GM12878 (cell line): ENCODE data around the gene ATP8B1. TPM values are rescaled to one million over a fixed set of nuclear protein-coding genes. Genes with fewer than 3 reads are reported as not detected.

ENCODE experiments used
- ATAC-seq: fragments of 200-7000 bp; cut with Tn5 transposase; 3 replicates; pipeline ENCODE4 v1.9.1; 2020; ENCODE audit warnings: mild to moderate bottlenecking, moderate library complexity
- BruUV-seq: library from RNA; stranded (reverse); fragments of 400-500 nt; replicated peaks from 2 replicates; lab custom pipeline; 2021; lab: Mats Ljungman, UMichigan
- CTCF ChIA-PET: fragments of 300-600 bp; sonication (Branson Sonifier 250); formaldehyde crosslinking; extraction: SDS; loops from one replicate; lab custom pipeline; 2021; ENCODE audit warnings: inconsistent platforms; lab: Yijun Ruan, JAX
- POLR2A ChIA-PET: fragments of 350-600 bp; formaldehyde crosslinking; extraction: SDS; loops from one replicate; lab custom pipeline; 2021; ENCODE audit warnings: inconsistent platforms; lab: Charles Lee
- RAD21 ChIA-PET: fragments of 300-600 bp; sonication (Branson Sonifier 250); formaldehyde crosslinking; loops from one replicate; lab custom pipeline; 2023; ENCODE audit warnings: antibody characterized with exemption; ENCODE audit not compliant: unreplicated experiment; lab: Charles Lee
- SMC1A ChIA-PET: fragments of 300-600 bp; sonication (Branson Sonifier 250); formaldehyde crosslinking; loops from one replicate; lab custom pipeline; 2023; ENCODE audit not compliant: unreplicated experiment, uncharacterized antibody; lab: Charles Lee
- DNase-seq: peaks from one replicate; pipeline ENCODE4 v3.0.0-alpha.2; 2011; ENCODE audit warnings: low read depth, low spot score
- FAIRE-seq: peaks from 3 replicates; lab custom pipeline; 2011; peaks lifted over from hg19 to GRCh38; lab: Jason Lieb, UNC
- H2AFZ ChIP-seq: 2 replicates; pipeline ENCODE4 v1.6.0; 2011; ENCODE audit warnings: low read depth, low read length, control low read depth; ENCODE audit not compliant: control insufficient read depth
- H3K27ac ChIP-seq: 2 replicates; pipeline ENCODE4 v1.5.1; 2011; ENCODE audit warnings: control low read depth; ENCODE audit not compliant: control insufficient read depth, insufficient read depth
- H3K27me3 ChIP-seq, 2 experiments: replicated peaks in 1 of 2; 2 replicates each; pipeline versions ENCODE4 v1.6.0 to v1.6.1; 2011; ENCODE audit warnings: low read length in 1 of 2; ENCODE audit not compliant: control insufficient read depth in 2 of 2, insufficient read depth in 2 of 2
- H3K36me3 ChIP-seq, 2 experiments: 2 replicates each; pipeline ENCODE4 v1.5.1; 2011; ENCODE audit warnings: low read length in 1 of 2; ENCODE audit not compliant: control insufficient read depth in 2 of 2, insufficient read depth in 2 of 2
- H3K4me1 ChIP-seq: 2 replicates; pipeline ENCODE4 v1.6.1; 2011; ENCODE audit warnings: mild to moderate bottlenecking, low read length, moderate library complexity, mixed read lengths; ENCODE audit not compliant: control insufficient read depth, insufficient read depth
- H3K4me2 ChIP-seq: 2 replicates; pipeline ENCODE4 v1.6.0; 2011; ENCODE audit warnings: control low read depth; ENCODE audit not compliant: control insufficient read depth, insufficient read depth
- H3K4me3 ChIP-seq: fragments of 200-600 bp; sonication (generic); 2 replicates; pipeline ENCODE4 v1.5.1; 2016
- H3K79me2 ChIP-seq: 2 replicates; pipeline ENCODE4 v1.6.0; 2011; ENCODE audit warnings: low read length; ENCODE audit not compliant: control insufficient read depth, insufficient read depth
- H3K9ac ChIP-seq: 2 replicates; pipeline ENCODE4 v1.8.0; 2011; ENCODE audit warnings: low read length, control low read depth, mixed read lengths; ENCODE audit not compliant: control insufficient read depth, insufficient read depth
- H3K9me3 ChIP-seq: replicated peaks from 3 replicates; pipeline ENCODE4 v1.5.1; 2011; ENCODE audit warnings: mild to moderate bottlenecking, low read length; ENCODE audit not compliant: control insufficient read depth, insufficient read depth
- H4K20me1 ChIP-seq: 2 replicates; pipeline ENCODE4 v1.6.0; 2011; ENCODE audit not compliant: control insufficient read depth, insufficient read depth
- NBN ChIP-seq: fragments of 450-650 bp; IDR thresholded peaks from 2 replicates; pipeline ENCODE4 v1.6.1; 2016
- POLR2A ChIP-seq: IDR thresholded peaks from 2 replicates; pipeline ENCODE4 v1.6.1; 2011; ENCODE audit warnings: low read depth, mild to moderate bottlenecking, low read length
- SMAD5 ChIP-seq: IDR thresholded peaks from 2 replicates; pipeline ENCODE4 v1.6.1; 2016; ENCODE audit warnings: antibody characterized with exemption, low read depth
- TAF1 ChIP-seq: IDR thresholded peaks from 2 replicates; pipeline ENCODE4 v1.6.1; 2011; ENCODE audit warnings: mild to moderate bottlenecking, low read depth, low read length, borderline replicate concordance
- ZNF217 ChIP-seq: fragments of 450-650 bp; IDR thresholded peaks from 2 replicates; pipeline ENCODE4 v1.6.1; 2017; ENCODE audit warnings: antibody characterized with exemption, mild to moderate bottlenecking
- WGBS: methylation state at CpG from one replicate; pipeline ENCODE4 v1.1.6; 2016; ENCODE audit warnings: low lambda C conversion rate; ENCODE audit not compliant: insufficient replicate concordance, insufficient coverage; ENCODE audit errors: missing lambda C conversion rate; 5-methylcytosine and 5-hydroxymethylcytosine counted together
- in situ Hi-C: fragments of 300-500 bp; cut with MboI; formaldehyde crosslinking; loops from 9 replicates; pipeline ENCODE4 v1.14.3; 2018; ENCODE audit warnings: mixed read lengths
- intact Hi-C: fragments of 100-400 bp; cut with micrococcal nuclease; formaldehyde crosslinking; loops from one replicate; pipeline ENCODE4 v1.14.2; 2022; ENCODE audit not compliant: unreplicated experiment
- polyA plus RNA-seq, 11 experiments: library from polyadenylated mRNA; depleted of rRNA in 4 of 11; unstranded in 6 of 11; stranded (reverse) in 5 of 11; fragments of >200 nt; fragmentation: Nextera tagmentation in 4 of 11; fragmentation: Illumina TruSeq in 1 of 11; extraction: Ambion mirVana in 4 of 11; extraction: Trizol in 1 of 11; gene quantifications; 1 replicate in 1 of 11; 2 replicates in 10 of 11; pipeline versions ENCODE4 v1.2.1 to v1.2.3, GENCODE V29; 2011 to 2016; ENCODE audit warnings: inconsistent platforms in 2 of 11, missing spikeins in 2 of 11, low read depth in 1 of 11
- total RNA-seq, 4 experiments: library from RNA; depleted of rRNA in 3 of 4; stranded (reverse); fragments of >200 nt in 3 of 4; fragmentation: Illumina TruSeq in 1 of 4; extraction: Trizol in 1 of 4; gene quantifications; 2 replicates each; pipeline versions ENCODE4 v1.2.1 to v1.2.3, GENCODE V29; 2013 to 2021
- TF ChIP-seq, protein P1 (sequence below): IDR thresholded peaks from 2 replicates; pipeline ENCODE4 v1.6.1; 2011; ENCODE audit warnings: borderline replicate concordance, low read depth, mild to moderate bottlenecking, moderate library complexity, mixed read lengths, low read length; ENCODE audit not compliant: insufficient read depth; ENCODE audit errors: extremely low read length

Gene ATP8B1
- total and polyA plus RNA-seq, 10 of the 15 experiments (the other 5 are each of a cell fraction or from before 2014, with no cell fraction given): 0.03 to 0.37 (median 0.11) TPM

DNA sequence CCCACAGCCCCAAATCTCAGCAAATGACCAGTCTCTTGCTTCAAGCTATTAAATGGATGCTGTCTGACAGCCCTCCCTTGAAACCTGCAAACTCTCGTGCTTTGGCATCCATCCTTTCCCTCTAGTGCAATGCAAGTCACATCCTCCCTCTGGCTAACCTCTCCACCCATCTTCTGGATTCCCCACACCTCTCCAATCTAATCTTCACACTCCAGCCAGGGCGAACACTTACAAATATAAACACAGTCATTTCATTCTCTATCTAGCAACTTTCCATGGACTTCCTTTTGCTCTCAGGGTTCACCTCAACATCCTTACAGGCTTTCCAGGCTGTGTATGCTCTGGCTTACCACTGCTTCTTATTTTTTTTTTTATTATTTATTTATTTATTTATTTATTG, 171.4 kb downstream of the ATP8B1 start:
- no peaks in the 10 kb centered on the region for H3K36me3 ChIP-seq
- in situ Hi-C loops: loop anchor here (25.0 kb wide), 1 partner anchor 206 kb away; no protein-coding TSS in a partner anchor
- CTCF ChIA-PET: interaction anchor here (1.4 to 3.6 kb wide), 5 partner anchors 12 to 928 kb away, joined by 3 to 15 read pairs (median 11); no protein-coding TSS in a partner anchor
- RAD21 ChIA-PET: interaction anchor here (1.2 to 2.5 kb wide), 9 partner anchors 10 to 672 kb away, joined by 3 to 14 read pairs (median 6); partner anchors contain the start of genes NARS1 and NEDD4L
- no TSS peak for BruUV-seq
- peak; percentile 5; the same call in 2 of the 3 replicates for ATAC-seq
- no peak overlapping the region; the same call in 1 of the 2 replicates for H3K4me3 ChIP-seq
- peaks cover 6% of the 10 kb centered on the region for H3K4me1 ChIP-seq
- no peaks in the 10 kb centered on the region for H3K27me3 ChIP-seq
- 79% methylated on average over 2 of the region's 2 CpGs for WGBS
- peak overlapping the region; percentile 84 for H3K4me2 ChIP-seq
- H2AFZ ChIP-seq: no peak overlapping the region; the same call in 1 of the 2 replicates
- no peaks in the 10 kb centered on the region for H3K9me3 ChIP-seq
- H3K27ac ChIP-seq: peak overlapping the region; percentile 32; the same call in 1 of the 2 replicates
- TF ChIP-seq, protein P1, sequence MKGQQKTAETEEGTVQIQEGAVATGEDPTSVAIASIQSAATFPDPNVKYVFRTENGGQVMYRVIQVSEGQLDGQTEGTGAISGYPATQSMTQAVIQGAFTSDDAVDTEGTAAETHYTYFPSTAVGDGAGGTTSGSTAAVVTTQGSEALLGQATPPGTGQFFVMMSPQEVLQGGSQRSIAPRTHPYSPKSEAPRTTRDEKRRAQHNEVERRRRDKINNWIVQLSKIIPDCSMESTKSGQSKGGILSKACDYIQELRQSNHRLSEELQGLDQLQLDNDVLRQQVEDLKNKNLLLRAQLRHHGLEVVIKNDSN: no peak
- TF ChIP-seq NBN (no peak), TAF1 (no peak), ZNF217 (no peak), POLR2A (no peak), SMAD5 (no peak)
- SMC1A ChIA-PET: interaction anchor here (0.8 to 3.1 kb wide), 11 partner anchors 8 to 327 kb away, joined by 3 to 24 read pairs (median 7); partner anchors contain the start of gene NARS1
- POLR2A ChIA-PET: interaction anchor here (0.6 to 1.3 kb wide), 3 partner anchors 9 to 756 kb away, joined by 3 to 7 read pairs (median 4); partner anchors contain the start of gene NARS1
- H4K20me1 ChIP-seq: no peaks in the 10 kb centered on the region
- no peak for FAIRE-seq
- intact Hi-C loops: loop anchor here (2.0 to 10.0 kb wide), 6 partner anchors 19 to 483 kb away; partner anchors contain the start of gene NEDD4L
- H3K9ac ChIP-seq: peak overlapping the region; percentile 44
- H3K79me2 ChIP-seq: no peaks in the 10 kb centered on the region; the same call in 1 of the 2 replicates
- DNase-seq: no peak
